Measurements from ENCODE around the gene NEK1. TPM values are rescaled to one million over a fixed set of nuclear protein-coding genes. Genes with fewer than 3 reads are reported as not detected.

The NEK1 gene
- total RNA-seq, 1 experiment from 2014 or later, result 10.3 TPM

DNA sequence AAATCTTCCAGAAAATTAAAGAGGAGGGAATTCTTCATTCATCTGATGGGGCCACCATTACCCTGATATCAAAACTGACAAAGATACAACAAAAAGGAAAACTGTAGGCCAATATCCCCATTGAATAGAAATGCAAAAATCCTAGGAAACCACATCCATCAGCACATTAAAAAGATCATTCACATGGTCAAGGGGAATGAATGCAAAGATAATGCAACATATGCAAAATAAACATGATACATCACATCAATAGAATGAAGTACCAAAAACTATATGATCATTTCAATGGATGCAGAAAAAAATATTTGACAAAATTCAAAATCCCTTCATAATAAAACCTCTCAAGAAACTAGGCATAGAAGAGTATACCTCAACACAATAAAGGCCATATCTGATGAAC lies 232.7 kb downstream of the NEK1 start (continued):
- TF ChIP-seq, protein P1, sequence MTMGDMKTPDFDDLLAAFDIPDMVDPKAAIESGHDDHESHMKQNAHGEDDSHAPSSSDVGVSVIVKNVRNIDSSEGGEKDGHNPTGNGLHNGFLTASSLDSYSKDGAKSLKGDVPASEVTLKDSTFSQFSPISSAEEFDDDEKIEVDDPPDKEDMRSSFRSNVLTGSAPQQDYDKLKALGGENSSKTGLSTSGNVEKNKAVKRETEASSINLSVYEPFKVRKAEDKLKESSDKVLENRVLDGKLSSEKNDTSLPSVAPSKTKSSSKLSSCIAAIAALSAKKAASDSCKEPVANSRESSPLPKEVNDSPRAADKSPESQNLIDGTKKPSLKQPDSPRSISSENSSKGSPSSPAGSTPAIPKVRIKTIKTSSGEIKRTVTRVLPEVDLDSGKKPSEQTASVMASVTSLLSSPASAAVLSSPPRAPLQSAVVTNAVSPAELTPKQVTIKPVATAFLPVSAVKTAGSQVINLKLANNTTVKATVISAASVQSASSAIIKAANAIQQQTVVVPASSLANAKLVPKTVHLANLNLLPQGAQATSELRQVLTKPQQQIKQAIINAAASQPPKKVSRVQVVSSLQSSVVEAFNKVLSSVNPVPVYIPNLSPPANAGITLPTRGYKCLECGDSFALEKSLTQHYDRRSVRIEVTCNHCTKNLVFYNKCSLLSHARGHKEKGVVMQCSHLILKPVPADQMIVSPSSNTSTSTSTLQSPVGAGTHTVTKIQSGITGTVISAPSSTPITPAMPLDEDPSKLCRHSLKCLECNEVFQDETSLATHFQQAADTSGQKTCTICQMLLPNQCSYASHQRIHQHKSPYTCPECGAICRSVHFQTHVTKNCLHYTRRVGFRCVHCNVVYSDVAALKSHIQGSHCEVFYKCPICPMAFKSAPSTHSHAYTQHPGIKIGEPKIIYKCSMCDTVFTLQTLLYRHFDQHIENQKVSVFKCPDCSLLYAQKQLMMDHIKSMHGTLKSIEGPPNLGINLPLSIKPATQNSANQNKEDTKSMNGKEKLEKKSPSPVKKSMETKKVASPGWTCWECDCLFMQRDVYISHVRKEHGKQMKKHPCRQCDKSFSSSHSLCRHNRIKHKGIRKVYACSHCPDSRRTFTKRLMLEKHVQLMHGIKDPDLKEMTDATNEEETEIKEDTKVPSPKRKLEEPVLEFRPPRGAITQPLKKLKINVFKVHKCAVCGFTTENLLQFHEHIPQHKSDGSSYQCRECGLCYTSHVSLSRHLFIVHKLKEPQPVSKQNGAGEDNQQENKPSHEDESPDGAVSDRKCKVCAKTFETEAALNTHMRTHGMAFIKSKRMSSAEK (CRISPR knock-in tag; IDR thresholded peaks at IDR 0.05; ENCODE audit: borderline replicate concordance), result no peak
- TF ChIP-seq PRDM15 (CRISPR knock-in tag; IDR thresholded peaks at IDR 0.05), result no peak
- TF ChIP-seq, protein P2, sequence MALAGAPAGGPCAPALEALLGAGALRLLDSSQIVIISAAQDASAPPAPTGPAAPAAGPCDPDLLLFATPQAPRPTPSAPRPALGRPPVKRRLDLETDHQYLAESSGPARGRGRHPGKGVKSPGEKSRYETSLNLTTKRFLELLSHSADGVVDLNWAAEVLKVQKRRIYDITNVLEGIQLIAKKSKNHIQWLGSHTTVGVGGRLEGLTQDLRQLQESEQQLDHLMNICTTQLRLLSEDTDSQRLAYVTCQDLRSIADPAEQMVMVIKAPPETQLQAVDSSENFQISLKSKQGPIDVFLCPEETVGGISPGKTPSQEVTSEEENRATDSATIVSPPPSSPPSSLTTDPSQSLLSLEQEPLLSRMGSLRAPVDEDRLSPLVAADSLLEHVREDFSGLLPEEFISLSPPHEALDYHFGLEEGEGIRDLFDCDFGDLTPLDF (CRISPR knock-in tag; IDR thresholded peaks at IDR 0.05), result no peak
- TF ChIP-seq SP1 (CRISPR knock-in tag; conservative IDR thresholded peaks at IDR 0.05), result no peak
- TF ChIP-seq GTF2I (CRISPR knock-in tag; conservative IDR thresholded peaks at IDR 0.05), result no peak
- no peak for TF ChIP-seq ZNF425 (CRISPR knock-in tag; conservative IDR thresholded peaks at IDR 0.05)

DNA sequence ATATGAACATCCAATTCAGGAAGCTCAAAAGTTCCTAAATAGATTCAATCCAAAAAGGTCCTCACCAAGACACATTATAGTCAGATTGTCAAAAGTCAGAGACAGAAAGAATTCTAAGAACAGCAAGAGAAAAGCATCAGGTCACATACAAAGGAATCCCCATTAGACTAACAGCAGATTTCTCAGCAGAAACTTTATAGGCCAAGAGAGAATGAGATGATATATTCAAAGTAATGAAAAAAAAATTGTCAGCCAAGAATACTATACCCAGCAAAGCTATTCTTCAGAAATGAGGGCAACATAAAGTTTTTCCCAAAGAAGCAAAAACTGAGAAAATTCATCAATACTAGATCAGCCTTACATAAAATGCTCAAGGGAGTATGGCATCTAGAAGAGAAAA lies 235.0 kb downstream of the NEK1 start:
- Mint-ChIP-seq H3K27me3 (ENCODE audit: low read depth) (no peaks in the 10 kb centered on the region), H3K4me1 (no peaks in the 10 kb centered on the region), H3K9me3 (peaks cover 59% of the 10 kb centered on the region), H3K4me3 (no peak overlapping the region), H3K36me3 (peaks cover 30% of the 10 kb centered on the region), H3K27ac (no peak overlapping the region)
- TF ChIP-seq TCF7 (CRISPR knock-in tag; IDR thresholded peaks at IDR 0.05; ENCODE audit: low read depth), result no peak
- ATAC-seq (no peak), DNase-seq (ENCODE audit: low spot score) (no peak)
- ChIA-PET POLR2A (no interaction called here), CTCF (no interaction called here)

GRCh38 chr4:169376421-169376820 lies 236.0 kb downstream of the NEK1 start:
- CTCF ChIA-PET, result no interaction called here
- TF ChIP-seq NFE2L1 (CRISPR knock-in tag; IDR thresholded peaks at IDR 0.05) (no peak), ZMAT4 (CRISPR knock-in tag; IDR thresholded peaks at IDR 0.05) (no peak), USF1 (CRISPR knock-in tag; IDR thresholded peaks at IDR 0.05) (no peak), NFATC4 (CRISPR knock-in tag; IDR thresholded peaks at IDR 0.05) (no peak), ZNF512 (CRISPR knock-in tag; IDR thresholded peaks at IDR 0.05; ENCODE audit: borderline replicate concordance) (no peak), JAZF1 (CRISPR knock-in tag; IDR thresholded peaks at IDR 0.05) (no peak), KAT7 (CRISPR knock-in tag; IDR thresholded peaks at IDR 0.05; ENCODE audit: borderline replicate concordance) (no peak)
- TF ChIP-seq, protein P3, sequence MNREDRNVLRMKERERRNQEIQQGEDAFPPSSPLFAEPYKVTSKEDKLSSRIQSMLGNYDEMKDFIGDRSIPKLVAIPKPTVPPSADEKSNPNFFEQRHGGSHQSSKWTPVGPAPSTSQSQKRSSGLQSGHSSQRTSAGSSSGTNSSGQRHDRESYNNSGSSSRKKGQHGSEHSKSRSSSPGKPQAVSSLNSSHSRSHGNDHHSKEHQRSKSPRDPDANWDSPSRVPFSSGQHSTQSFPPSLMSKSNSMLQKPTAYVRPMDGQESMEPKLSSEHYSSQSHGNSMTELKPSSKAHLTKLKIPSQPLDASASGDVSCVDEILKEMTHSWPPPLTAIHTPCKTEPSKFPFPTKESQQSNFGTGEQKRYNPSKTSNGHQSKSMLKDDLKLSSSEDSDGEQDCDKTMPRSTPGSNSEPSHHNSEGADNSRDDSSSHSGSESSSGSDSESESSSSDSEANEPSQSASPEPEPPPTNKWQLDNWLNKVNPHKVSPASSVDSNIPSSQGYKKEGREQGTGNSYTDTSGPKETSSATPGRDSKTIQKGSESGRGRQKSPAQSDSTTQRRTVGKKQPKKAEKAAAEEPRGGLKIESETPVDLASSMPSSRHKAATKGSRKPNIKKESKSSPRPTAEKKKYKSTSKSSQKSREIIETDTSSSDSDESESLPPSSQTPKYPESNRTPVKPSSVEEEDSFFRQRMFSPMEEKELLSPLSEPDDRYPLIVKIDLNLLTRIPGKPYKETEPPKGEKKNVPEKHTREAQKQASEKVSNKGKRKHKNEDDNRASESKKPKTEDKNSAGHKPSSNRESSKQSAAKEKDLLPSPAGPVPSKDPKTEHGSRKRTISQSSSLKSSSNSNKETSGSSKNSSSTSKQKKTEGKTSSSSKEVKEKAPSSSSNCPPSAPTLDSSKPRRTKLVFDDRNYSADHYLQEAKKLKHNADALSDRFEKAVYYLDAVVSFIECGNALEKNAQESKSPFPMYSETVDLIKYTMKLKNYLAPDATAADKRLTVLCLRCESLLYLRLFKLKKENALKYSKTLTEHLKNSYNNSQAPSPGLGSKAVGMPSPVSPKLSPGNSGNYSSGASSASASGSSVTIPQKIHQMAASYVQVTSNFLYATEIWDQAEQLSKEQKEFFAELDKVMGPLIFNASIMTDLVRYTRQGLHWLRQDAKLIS (CRISPR knock-in tag; IDR thresholded peaks at IDR 0.05; ENCODE audit: borderline replicate concordance), result no peak

More at GRCh38 chr4:169376421-169376820, 236.0 kb downstream of the NEK1 start:
- DNase-seq (ENCODE audit: low spot score), result no peak
- peaks cover 52% of the 10 kb centered on the region for H3K9me3 Mint-ChIP-seq
- H3K27me3 Mint-ChIP-seq (ENCODE audit: low read depth), result no peaks in the 10 kb centered on the region
- H3K4me1 Mint-ChIP-seq, result no peaks in the 10 kb centered on the region
- no peak for ATAC-seq
- peaks cover 29% of the 10 kb centered on the region for H3K36me3 Mint-ChIP-seq
- H3K4me3 Mint-ChIP-seq, result no peak overlapping the region
- POLR2A ChIA-PET, result no interaction called here
- H3K27ac Mint-ChIP-seq, result no peak overlapping the region
